IMR-90 (cell line): ENCODE data around the gene RAET1G. TPM values are rescaled to one million over a fixed set of nuclear protein-coding genes. Genes with fewer than 3 reads are reported as not detected.

Experiments
- ATAC-seq: fragments of 200-7000 bp; cut with Tn5 transposase; 2 replicates; pipeline ENCODE4 v1.9.1; 2020; ENCODE audit warnings: low read depth, mild to moderate bottlenecking, moderate library complexity
- BruUV-seq: library from RNA; stranded (reverse); fragments of 400-500 nt; replicated peaks from 2 replicates; lab custom pipeline; 2021; lab: Mats Ljungman, UMichigan
- CTCF ChIA-PET: fragments of 300-600 bp; formaldehyde crosslinking; extraction: SDS; loops from one replicate; lab custom pipeline; 2021; ENCODE audit warnings: antibody characterized with exemption; lab: Yijun Ruan, JAX
- POLR2A ChIA-PET: fragments of 300-600 bp; sonication (Branson Sonifier 250); formaldehyde crosslinking; loops from one replicate; lab custom pipeline; 2022; ENCODE audit warnings: antibody characterized with exemption; ENCODE audit not compliant: unreplicated experiment; lab: Charles Lee
- DNase-seq: peaks from one replicate; pipeline ENCODE4 v3.0.0; 2013
- H2AFZ ChIP-seq: replicated peaks from 2 replicates; pipeline ENCODE3; 2013; ENCODE audit warnings: low read length, mild to moderate bottlenecking; ENCODE audit not compliant: poor library complexity
- H2AK5ac ChIP-seq: 2 replicates; pipeline ENCODE4 v1.6.1; 2013; ENCODE audit warnings: low read depth, low read length, inconsistent platforms
- H2AK9ac ChIP-seq: replicated peaks from 2 replicates; pipeline ENCODE3; 2013; ENCODE audit warnings: mild to moderate bottlenecking, low read depth, low read length, moderate library complexity; ENCODE audit not compliant: poor library complexity
- H2BK120ac ChIP-seq: 2 replicates; pipeline ENCODE4 v1.6.1; 2013; ENCODE audit warnings: low read depth, low read length, inconsistent platforms
- H2BK15ac ChIP-seq: 3 replicates; pipeline ENCODE4 v1.6.1; 2013; ENCODE audit warnings: low read depth, low read length, inconsistent platforms
- H2BK20ac ChIP-seq: 2 replicates; pipeline ENCODE4 v1.6.1; 2013; ENCODE audit warnings: low read depth, mild to moderate bottlenecking, inconsistent platforms, low read length, moderate library complexity
- H2BK5ac ChIP-seq: 2 replicates; pipeline ENCODE4 v1.6.1; 2013; ENCODE audit warnings: mild to moderate bottlenecking, low read depth, low read length, inconsistent platforms; ENCODE audit not compliant: poor library complexity, severe bottlenecking
- H3K14ac ChIP-seq: replicated peaks from 2 replicates; pipeline ENCODE4 v1.6.1; 2013; ENCODE audit warnings: low read depth, low read length, inconsistent platforms
- H3K18ac ChIP-seq: 2 replicates; pipeline ENCODE4 v1.6.1; 2013; ENCODE audit warnings: low read depth, low read length, control low read depth
- H3K23ac ChIP-seq: 2 replicates; pipeline ENCODE4 v1.6.1; 2013; ENCODE audit warnings: low read depth, low read length, inconsistent platforms
- H3K27ac ChIP-seq: 2 replicates; pipeline ENCODE4 v1.5.1; 2013; ENCODE audit warnings: mild to moderate bottlenecking, control low read depth, low read length; ENCODE audit not compliant: insufficient read depth
- H3K27me3 ChIP-seq: 2 replicates; pipeline ENCODE4 v1.6.1; 2013; ENCODE audit warnings: low read length; ENCODE audit not compliant: control insufficient read depth, insufficient read depth
- H3K36me3 ChIP-seq: 2 replicates; pipeline ENCODE4 v1.6.1; 2013; ENCODE audit warnings: low read length, mixed read lengths; ENCODE audit not compliant: control insufficient read depth, insufficient read depth
- H3K4ac ChIP-seq: 2 replicates; pipeline ENCODE4 v1.6.1; 2013; ENCODE audit warnings: low read depth, low read length, inconsistent platforms
- H3K4me1 ChIP-seq: 2 replicates; pipeline ENCODE4 v1.6.1; 2013; ENCODE audit warnings: low read length, mixed read lengths; ENCODE audit not compliant: control insufficient read depth, insufficient read depth
- H3K4me2 ChIP-seq: 2 replicates; pipeline ENCODE4 v1.6.1; 2013; ENCODE audit warnings: low read depth, mild to moderate bottlenecking, control low read depth, low read length, moderate library complexity
- H3K4me3 ChIP-seq: 2 replicates; pipeline ENCODE4 v1.5.1; 2013; ENCODE audit warnings: low read depth, mild to moderate bottlenecking, control low read depth, low read length, moderate library complexity; ENCODE audit not compliant: insufficient read depth
- H3K56ac ChIP-seq: 2 replicates; pipeline ENCODE4 v1.6.1; 2013; ENCODE audit warnings: low read length, inconsistent platforms; ENCODE audit not compliant: insufficient read depth; ENCODE audit errors: extremely low read depth
- H3K79me1 ChIP-seq, 2 experiments: 2 replicates each; pipeline ENCODE4 v1.6.1; 2013; ENCODE audit warnings: low read length in 2 of 2, inconsistent platforms in 1 of 2, low read depth in 1 of 2
- H3K9ac ChIP-seq: 2 replicates; pipeline ENCODE4 v1.6.1; 2013; ENCODE audit warnings: low read depth, low read length, control low read depth
- H3K9me1 ChIP-seq: 2 replicates; pipeline ENCODE4 v1.6.1; 2013; ENCODE audit warnings: low read length, inconsistent platforms; ENCODE audit not compliant: insufficient read depth
- H3K9me3 ChIP-seq: 2 replicates; pipeline ENCODE4 v1.6.1; 2013; ENCODE audit warnings: low read length; ENCODE audit not compliant: control insufficient read depth, insufficient read depth
- H4K20me1 ChIP-seq: 2 replicates; pipeline ENCODE4 v1.6.1; 2013; ENCODE audit warnings: low read length, inconsistent platforms; ENCODE audit not compliant: insufficient read depth
- H4K5ac ChIP-seq: 2 replicates; pipeline ENCODE4 v1.6.1; 2013; ENCODE audit warnings: mild to moderate bottlenecking, low read depth, low read length, control low read depth
- H4K8ac ChIP-seq, 2 experiments: 2 replicates each; pipeline ENCODE4 v1.6.1; 2013; ENCODE audit warnings: low read depth in 2 of 2, low read length in 2 of 2, control low read depth in 1 of 2, inconsistent platforms in 1 of 2
- H4K91ac ChIP-seq: 2 replicates; pipeline ENCODE4 v1.6.1; 2013; ENCODE audit warnings: low read depth, low read length, inconsistent platforms; ENCODE audit not compliant: insufficient read depth
- CEBPB ChIP-seq: IDR thresholded peaks from 2 replicates; pipeline ENCODE4 v1.6.1; 2012; ENCODE audit warnings: low read depth, low read length, improper control_type of control experiment
- CHD1 ChIP-seq: IDR thresholded peaks from 2 replicates; pipeline ENCODE4 v1.6.1; 2012; ENCODE audit warnings: low read depth, low read length, improper control_type of control experiment
- FOS ChIP-seq: fragments of 150-350 bp; IDR thresholded peaks from 2 replicates; pipeline ENCODE4 v1.6.1; 2016; ENCODE audit warnings: low read depth, low read length
- MAFK ChIP-seq: IDR thresholded peaks from 2 replicates; pipeline ENCODE4 v1.6.1; 2012; ENCODE audit warnings: low read depth, low read length, improper control_type of control experiment
- MAZ ChIP-seq: IDR thresholded peaks from 2 replicates; pipeline ENCODE4 v1.6.1; 2012; ENCODE audit warnings: low read depth, mild to moderate bottlenecking, low read length, improper control_type of control experiment, moderate library complexity, borderline replicate concordance
- MXI1 ChIP-seq: IDR thresholded peaks from 2 replicates; pipeline ENCODE4 v1.6.1; 2012; ENCODE audit warnings: low read depth, mild to moderate bottlenecking, low read length, moderate library complexity, borderline replicate concordance
- RCOR1 ChIP-seq: IDR thresholded peaks from 2 replicates; pipeline ENCODE4 v1.6.1; 2012; ENCODE audit warnings: mild to moderate bottlenecking, low read length, improper control_type of control experiment; ENCODE audit not compliant: insufficient replicate concordance
- WGBS, 2 experiments: methylation state at CpG; one replicate each; pipeline versions ENCODE4 v1.1.5 to v1.1.7; 2013; ENCODE audit warnings: missing lambda C conversion rate in 2 of 2; ENCODE audit not compliant: insufficient read length in 1 of 2; ENCODE audit errors: extremely low coverage in 2 of 2; 5-methylcytosine and 5-hydroxymethylcytosine counted together
- dilution Hi-C: fragments of 300-500 bp; cut with HindIII; formaldehyde crosslinking; loops from one replicate; pipeline ENCODE4 v1.14.3; 2018; ENCODE audit warnings: low sequenced_read_pairs; ENCODE audit not compliant: unreplicated experiment
- in situ Hi-C: fragments of 300-500 bp; cut with MboI; formaldehyde crosslinking; loops from 3 replicates; pipeline ENCODE4 v1.14.3; 2019; ENCODE audit warnings: low sequenced_read_pairs, inconsistent platforms, mixed read lengths
- intact Hi-C: fragments of 100-400 bp; cut with micrococcal nuclease; formaldehyde crosslinking; loops from 2 replicates; pipeline ENCODE4 v1.10.0; 2022
- polyA plus RNA-seq, 3 experiments: library from polyadenylated mRNA; depleted of rRNA; stranded (reverse); fragments of >200 nt; gene quantifications; 2 replicates each; pipeline ENCODE4 v1.2.3, GENCODE V29; 2012; ENCODE audit warnings: low replicate concordance in 1 of 3
- total RNA-seq: library from RNA; depleted of rRNA; stranded (reverse); fragments of >200 nt; gene quantifications from 2 replicates; pipeline ENCODE4 v1.2.3, GENCODE V29; 2012
- TF ChIP-seq, protein P1 (sequence below): conservative IDR thresholded peaks from 2 replicates; pipeline ENCODE4 v1.5.1; 2012; ENCODE audit warnings: mild to moderate bottlenecking, low read depth, low read length, improper control_type of control experiment

Gene RAET1G
- total and polyA plus RNA-seq, 2 of the 4 experiments (the other 2 are of a cell fraction), result 1.3 to 4.2 TPM

DNA sequence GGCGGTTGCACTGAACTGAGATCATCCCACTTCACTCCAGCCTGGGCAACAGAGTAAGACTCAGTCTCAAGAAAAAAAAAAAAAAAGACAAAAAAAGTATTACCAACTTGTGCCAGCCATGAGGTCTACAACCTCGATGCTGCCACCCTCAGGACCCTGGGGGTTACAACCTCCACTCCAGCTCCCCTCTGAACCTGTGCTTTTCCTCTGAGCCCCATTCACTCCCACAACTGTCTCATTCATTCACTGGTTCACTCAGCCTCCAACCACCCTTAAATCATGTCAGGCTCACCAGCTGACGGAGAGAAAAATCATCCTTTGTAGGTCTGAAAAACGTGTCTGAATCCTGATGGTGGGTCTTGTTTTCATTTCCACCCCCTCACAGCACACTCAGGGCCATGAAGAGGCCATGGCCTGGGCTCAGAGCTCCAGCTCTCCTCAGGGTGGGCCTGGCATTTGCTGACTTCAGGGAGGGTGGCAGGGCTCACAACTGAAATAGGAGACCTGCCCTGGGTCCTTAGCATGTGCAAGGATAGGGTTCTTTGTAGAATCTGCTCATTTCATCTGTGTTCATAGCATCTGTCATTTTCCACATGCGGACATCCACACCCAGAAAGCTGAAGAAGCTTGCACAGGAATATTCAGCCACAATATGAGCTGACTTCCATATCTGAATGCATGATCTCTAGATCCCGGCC lies 39.0 kb upstream of the RAET1G start:
- CTCF ChIA-PET, result interaction anchor here (0.7 kb wide), 1 partner anchor 239 kb away, joined by 3 read pairs; no protein-coding TSS in a partner anchor
- BruUV-seq, result no TSS peak
- H3K9me3 ChIP-seq, result no peaks in the 10 kb centered on the region; the same call in 1 of the 2 replicates
- H3K18ac ChIP-seq, result no peak overlapping the region
- H4K5ac ChIP-seq, result no peak overlapping the region
- H3K9ac ChIP-seq, result no peak overlapping the region
- H2AFZ ChIP-seq, result no peak overlapping the region
- H2BK5ac ChIP-seq, result no peak overlapping the region
- H3K14ac ChIP-seq, result no peak overlapping the region
- H2AK9ac ChIP-seq, result no peak overlapping the region
- intact Hi-C loops (no loop called here), dilution Hi-C loops (no loop called here), in situ Hi-C loops (no loop called here)
- H3K4ac ChIP-seq, result no peak overlapping the region
- H4K8ac ChIP-seq, result no peak overlapping the region
- 0 out of 2 replicates have a peak, but pooled peaks cover 7% of the 10 kb centered on the region for H3K9me1 ChIP-seq
- H3K79me1 ChIP-seq, result 0 out of 4 replicates have a peak, but pooled peaks cover 0 to 4% of the 10 kb centered on the region in 2 experiments
- no CpG with 5 or more reads among the region's 6 CpGs for WGBS, 2 experiments
- H3K4me2 ChIP-seq, result no peak overlapping the region
- H3K27me3 ChIP-seq, result peaks cover 47% of the 10 kb centered on the region
- H2BK20ac ChIP-seq, result no peak overlapping the region
- no peaks in the 10 kb centered on the region for H3K36me3 ChIP-seq
- POLR2A ChIA-PET, result no interaction called here
- no peak for ATAC-seq
- H3K23ac ChIP-seq, result no peak overlapping the region
- TF ChIP-seq CHD1, result no peak
- TF ChIP-seq MXI1, result no peak
- TF ChIP-seq CEBPB, result no peak
- TF ChIP-seq FOS, result no peak
- TF ChIP-seq, protein P1, sequence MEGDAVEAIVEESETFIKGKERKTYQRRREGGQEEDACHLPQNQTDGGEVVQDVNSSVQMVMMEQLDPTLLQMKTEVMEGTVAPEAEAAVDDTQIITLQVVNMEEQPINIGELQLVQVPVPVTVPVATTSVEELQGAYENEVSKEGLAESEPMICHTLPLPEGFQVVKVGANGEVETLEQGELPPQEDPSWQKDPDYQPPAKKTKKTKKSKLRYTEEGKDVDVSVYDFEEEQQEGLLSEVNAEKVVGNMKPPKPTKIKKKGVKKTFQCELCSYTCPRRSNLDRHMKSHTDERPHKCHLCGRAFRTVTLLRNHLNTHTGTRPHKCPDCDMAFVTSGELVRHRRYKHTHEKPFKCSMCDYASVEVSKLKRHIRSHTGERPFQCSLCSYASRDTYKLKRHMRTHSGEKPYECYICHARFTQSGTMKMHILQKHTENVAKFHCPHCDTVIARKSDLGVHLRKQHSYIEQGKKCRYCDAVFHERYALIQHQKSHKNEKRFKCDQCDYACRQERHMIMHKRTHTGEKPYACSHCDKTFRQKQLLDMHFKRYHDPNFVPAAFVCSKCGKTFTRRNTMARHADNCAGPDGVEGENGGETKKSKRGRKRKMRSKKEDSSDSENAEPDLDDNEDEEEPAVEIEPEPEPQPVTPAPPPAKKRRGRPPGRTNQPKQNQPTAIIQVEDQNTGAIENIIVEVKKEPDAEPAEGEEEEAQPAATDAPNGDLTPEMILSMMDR, result 0 out of 2 replicates have a peak, but pooled peaks have one; percentile 16
- no peak for TF ChIP-seq RCOR1
- no peak for TF ChIP-seq MAZ
- no peak for TF ChIP-seq MAFK
- no peaks in the 10 kb centered on the region; the same call in 1 of the 2 replicates for H4K20me1 ChIP-seq
- H3K4me1 ChIP-seq, result peaks cover 2% of the 10 kb centered on the region; the same call in 1 of the 2 replicates
- no peak overlapping the region for H4K91ac ChIP-seq
- H3K27ac ChIP-seq, result no peak overlapping the region
- no peak overlapping the region for H3K4me3 ChIP-seq
- no peak overlapping the region; the same call in 2 of the 3 replicates for H2BK15ac ChIP-seq
- H3K56ac ChIP-seq, result no peak overlapping the region
- H2BK120ac ChIP-seq, result no peak overlapping the region
- DNase-seq, result no peak
- H2AK5ac ChIP-seq, result no peak overlapping the region
